Limb (tissue), 2 donors: ENCODE measurements around the gene FRMD8.
A peak's percentile ranks its signal among the peaks of the same experiment; 100 is the strongest.

Experiments
- DNase-seq, 2 donors: peaks; one replicate each; pipeline ENCODE4 v3.0.0-alpha.2; 2016; ENCODE audit errors: extremely low spot score in 2 of 2

The FRMD8 gene

DNA sequence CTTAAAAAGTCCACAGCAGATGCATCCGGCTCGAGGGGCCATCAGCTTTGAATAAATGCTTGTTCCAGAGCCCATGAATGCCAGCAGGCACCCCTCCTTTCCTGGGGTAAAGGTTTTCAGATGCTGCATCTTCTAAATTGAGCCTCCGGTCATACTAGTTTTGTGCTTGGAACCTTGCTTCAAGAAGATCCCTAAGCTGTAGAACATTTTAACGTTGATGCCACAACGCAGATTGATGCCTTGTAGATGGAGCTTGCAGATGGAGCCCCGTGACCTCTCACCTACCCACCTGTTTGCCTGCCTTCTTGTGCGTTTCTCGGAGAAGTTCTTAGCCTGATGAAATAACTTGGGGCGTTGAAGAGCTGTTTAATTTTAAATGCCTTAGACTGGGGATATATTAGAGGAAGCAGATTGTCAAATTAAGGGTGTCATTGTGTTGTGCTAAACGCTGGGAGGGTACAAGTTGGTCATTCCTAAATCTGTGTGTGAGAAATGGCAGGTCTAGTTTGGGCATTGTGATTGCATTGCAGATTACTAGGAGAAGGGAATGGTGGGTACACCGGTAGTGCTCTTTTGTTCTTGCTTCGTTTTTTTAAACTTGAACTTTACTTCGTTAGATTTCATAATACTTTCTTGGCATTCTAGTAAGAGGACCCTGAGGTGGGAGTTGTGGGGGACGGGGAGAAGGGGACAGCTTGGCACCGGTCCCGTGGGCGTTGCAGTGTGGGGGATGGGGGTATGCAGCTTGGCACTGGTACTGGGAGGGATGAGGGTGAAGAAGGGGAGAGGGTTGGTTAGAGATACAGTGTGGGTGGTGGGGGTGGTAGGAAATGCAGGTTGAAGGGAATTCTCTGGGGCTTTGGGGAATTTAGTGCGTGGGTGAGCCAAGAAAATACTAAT lies 38.0 kb downstream of the FRMD8 start:
- peak in 1 of 2 donors; percentile 62 for DNase-seq

DNA sequence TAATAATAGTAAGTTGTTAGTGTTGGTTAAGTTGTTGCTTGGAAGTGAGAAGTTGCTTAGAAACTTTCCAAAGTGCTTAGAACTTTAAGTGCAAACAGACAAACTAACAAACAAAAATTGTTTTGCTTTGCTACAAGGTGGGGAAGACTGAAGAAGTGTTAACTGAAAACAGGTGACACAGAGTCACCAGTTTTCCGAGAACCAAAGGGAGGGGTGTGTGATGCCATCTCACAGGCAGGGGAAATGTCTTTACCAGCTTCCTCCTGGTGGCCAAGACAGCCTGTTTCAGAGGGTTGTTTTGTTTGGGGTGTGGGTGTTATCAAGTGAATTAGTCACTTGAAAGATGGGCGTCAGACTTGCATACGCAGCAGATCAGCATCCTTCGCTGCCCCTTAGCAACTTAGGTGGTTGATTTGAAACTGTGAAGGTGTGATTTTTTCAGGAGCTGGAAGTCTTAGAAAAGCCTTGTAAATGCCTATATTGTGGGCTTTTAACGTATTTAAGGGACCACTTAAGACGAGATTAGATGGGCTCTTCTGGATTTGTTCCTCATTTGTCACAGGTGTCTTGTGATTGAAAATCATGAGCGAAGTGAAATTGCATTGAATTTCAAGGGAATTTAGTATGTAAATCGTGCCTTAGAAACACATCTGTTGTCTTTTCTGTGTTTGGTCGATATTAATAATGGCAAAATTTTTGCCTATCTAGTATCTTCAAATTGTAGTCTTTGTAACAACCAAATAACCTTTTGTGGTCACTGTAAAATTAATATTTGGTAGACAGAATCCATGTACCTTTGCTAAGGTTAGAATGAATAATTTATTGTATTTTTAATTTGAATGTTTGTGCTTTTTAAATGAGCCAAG lies 38.9 kb downstream of the FRMD8 start:
- peak in 1 of 2 donors; percentile 39 for DNase-seq

DNA sequence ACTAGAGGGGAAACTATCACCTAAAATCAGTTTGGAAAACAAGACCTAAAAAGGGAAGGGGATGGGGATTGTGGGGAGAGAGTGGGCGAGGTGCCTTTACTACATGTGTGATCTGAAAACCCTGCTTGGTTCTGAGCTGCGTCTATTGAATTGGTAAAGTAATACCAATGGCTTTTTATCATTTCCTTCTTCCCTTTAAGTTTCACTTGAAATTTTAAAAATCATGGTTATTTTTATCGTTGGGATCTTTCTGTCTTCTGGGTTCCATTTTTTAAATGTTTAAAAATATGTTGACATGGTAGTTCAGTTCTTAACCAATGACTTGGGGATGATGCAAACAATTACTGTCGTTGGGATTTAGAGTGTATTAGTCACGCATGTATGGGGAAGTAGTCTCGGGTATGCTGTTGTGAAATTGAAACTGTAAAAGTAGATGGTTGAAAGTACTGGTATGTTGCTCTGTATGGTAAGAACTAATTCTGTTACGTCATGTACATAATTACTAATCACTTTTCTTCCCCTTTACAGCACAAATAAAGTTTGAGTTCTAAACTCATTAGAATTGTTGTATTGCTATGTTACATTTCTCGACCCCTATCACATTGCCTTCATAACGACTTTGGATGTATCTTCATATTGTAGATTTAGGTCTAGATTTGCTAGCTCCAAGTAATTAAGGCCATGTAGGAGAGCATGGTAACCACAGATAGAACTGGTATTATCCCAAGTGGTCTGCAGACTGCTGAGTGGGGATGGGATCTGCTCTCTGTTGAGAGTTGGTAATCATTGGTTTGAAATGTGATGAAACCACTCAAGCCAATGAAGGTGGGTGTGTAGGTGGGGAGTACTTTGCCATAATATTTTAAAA lies 39.8 kb downstream of the FRMD8 start:
- DNase-seq: no peak

DNA sequence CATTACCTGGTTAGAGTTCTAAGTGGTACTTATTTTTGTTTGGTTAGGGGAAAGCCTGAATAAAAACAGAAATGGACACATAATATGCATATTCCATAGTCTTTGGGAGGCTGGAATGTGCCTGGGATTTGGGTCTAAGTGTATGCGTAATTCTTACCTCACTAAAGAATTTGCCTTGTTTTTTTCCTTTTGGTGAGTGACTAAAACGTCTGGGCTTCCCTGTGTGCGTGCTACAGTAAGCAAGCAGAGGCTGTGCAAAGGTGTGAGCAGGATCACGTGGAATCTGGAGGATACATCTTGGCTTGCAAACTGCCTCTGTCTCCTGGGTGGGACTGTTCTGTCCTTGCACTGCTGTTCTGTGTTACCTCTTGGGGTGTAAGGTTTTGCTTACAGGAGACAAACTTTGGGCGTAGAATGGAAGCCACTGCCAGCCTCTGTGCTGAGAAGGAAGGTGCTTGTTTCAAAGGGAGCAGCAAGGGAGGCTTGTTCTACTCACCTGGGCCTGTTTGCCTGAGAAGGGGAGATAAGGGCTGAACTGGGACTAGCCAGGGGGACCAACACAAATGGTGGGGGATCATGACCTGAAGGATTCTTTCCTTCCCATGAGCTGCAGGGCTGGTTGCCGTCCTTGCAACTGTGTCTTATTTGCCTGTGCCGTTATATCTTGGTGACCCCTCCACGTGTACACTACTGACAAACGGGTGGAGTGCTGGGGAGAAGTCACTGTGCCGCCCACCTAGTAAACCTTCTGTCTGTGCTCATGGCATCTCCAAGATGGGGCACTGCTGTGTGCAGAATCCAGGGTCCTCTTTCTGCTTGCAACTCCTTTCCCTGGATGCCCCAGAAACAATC lies 40.6 kb downstream of the FRMD8 start:
- no peak for DNase-seq

DNA sequence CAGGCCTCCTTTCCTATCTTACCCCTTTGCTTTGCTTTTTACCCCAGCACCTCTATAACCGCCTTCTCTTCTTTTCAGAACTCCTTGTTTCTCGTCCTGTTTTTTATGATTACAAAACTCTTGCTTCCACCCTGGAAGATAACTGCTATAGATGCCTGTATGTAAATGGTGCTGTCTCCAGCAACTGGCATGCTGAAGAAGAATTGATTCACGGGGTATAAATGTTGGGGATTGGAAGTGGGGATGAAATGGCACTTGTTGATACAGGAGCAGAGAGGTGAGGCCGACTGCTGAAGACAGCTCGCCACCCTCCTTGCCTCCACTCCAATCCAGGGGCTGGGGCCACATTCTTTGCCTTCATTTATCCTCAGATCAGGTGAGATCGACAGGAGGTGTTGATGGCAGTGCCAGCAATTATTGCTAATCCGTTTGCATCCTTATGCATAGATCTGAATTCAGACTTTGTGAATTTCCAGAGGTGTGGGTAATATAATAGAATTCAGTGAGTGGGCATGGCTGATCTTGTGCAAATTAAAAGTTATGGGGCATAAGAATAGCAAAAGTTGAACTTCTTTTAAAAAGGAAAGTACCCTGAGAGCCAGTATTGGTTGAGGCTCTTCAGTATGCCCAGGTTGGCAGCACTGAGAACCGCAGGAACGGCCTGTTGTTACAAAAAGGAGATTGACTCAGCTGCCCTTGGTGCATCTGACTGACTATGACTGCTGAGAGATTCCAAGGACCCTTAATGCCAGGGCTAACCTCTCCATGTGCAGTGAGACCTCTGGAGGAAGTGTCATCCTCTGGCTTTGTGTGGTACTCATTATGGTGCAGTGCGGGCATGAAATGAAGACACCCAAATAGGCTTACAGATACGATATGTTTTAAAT lies 41.5 kb downstream of the FRMD8 start:
- no peak for DNase-seq

DNA sequence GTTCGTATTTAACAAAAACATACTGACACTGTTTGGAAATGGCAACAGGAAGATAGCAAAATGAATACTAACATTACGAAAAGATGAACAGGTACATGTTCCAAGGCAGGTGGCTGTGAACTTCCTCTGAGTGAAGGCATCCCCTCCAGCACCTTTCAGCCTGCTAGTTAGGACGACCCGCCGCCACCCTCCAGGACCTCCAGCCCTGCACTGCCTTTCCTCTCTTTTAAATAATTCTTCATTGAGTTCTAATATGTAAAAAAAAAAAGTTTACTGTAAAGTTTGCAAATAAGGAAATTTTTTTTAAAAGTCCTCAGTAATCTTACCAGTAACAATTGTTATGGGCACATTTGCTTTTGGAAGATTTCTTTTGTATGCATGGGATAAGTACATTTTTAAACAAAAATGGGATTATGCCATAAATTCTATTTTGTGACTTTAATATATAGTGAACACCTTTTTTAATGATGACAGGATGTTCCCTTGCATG lies 42.2 kb downstream of the FRMD8 start:
- no peak for DNase-seq

DNA sequence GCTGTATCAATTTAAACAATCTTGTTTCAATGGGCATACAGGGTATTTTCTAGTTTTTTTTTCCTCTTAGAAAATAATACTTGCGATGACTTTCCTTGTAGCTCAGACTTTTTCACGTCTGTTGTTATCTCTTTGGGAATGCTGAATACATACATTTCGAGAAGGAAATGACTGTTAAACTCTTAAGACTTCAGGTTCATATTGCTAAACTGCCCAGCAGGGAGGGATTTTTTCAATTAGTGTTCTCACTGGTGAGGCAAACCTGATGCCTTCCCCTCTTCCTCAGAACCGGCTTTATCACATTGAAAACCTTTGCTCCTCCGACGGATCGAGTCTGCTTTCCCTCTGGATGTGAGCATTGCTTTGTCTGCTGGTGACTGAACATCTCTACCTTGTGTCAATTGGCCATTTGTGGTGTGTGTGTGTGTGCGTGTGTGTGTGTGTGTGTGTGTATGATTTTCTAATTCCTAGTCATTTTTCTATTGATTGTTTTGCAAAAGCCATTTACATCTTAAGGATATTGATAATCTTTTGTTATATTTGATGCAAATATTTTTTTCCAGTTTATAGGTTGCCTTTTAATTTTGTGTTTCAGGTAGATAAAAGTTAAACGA lies 42.7 kb downstream of the FRMD8 start:
- DNase-seq: no peak

DNA sequence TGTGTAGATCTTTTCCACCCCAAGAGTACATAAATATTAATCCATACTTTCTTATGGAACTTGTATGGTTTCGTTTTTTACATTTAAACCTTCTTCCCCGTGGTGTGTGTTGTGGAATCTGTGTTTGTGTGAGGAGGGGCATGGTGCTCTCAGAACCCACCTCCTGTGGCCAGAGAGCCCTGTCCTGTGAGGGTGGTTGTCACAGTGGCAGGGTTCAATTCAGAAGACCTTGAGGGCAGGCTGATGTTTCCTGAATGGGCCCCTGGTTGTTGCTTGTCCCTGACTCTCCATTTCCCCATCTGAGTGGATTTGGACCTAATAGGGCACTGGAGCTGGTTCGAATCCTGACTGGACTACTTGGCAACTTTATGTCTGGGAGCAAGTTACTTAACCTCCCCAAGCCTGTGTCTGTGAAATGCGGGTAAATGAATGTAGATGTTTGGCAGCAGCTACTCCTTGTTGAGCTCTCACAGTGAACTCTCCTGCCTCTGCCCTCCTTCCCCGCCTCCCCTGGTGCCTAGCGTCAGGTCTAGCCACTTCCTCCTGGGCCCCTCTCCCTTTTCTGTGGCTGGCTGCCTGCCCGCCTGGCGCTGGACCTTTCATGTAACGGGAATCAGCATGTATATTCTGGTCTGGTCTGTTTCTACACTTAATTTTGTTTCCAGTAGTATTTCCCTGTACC lies 43.4 kb downstream of the FRMD8 start:
- DNase-seq: peak in 1 of 2 donors; percentile 78

DNA sequence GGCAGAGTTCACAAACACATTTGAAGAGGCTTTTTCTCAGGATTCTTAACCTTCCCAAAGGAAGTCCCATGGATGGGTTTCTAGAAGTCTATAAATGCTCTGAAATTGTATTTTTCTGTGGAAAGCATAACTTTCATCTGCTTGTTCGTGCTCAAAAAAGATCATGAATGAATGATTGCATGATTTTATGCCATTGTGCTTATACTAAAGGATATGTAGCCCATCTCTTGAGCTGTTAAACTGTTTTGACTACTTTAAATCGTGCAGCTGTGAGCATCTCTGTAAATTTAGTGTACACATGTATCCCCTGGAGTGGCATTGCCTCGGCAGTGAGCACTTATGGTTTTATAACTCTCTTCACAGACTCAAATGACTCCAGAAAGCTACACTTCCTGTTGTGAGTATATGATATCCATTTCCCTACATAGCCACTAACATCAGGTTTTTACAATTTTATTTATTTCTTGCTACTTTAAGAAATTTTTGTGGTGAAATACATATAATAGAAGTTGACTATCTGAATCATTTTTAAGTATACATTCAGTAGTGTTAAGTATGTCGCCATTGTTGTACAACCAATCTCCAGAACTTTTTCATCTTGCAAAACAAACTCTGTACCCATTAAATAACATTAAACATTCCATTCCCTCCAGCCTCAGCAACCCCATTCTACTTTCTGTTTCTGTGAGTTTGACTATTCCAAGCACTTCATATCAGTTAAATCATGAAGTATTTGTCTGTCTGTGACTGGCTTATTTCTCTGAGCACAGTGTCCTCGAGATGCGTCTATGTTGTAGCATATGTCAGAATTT lies 44.2 kb downstream of the FRMD8 start:
- no peak for DNase-seq

DNA sequence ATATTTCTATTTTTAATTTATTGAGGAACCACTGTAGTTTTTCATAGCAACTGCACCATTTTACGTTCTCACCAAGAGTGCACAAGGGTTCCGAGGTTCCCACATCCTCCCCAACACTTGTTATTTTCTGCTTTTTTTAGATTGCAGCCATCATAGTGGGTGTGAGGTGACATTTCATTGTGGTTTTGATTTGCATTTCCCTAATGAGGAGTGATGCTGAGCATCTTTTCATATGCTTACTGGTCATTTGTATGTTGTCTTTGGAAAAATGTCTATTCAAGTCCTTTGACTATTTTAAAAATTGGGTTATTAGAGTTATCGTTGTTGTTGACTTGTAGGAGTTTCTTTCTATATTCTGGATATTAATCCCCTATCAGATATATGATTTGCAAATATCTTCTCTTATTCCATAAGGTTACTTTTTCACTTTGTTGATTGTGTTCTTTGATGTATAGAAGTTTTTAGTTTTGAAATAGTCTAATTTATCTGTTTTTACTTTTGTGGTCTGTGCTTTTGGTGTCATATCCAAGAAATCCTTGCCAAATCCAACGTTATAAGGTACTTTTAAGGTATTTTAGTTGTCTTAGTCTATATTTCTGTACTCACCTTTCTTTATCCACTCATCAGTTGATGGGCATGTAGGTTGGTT lies 45.1 kb downstream of the FRMD8 start:
- no peak for DNase-seq

DNA sequence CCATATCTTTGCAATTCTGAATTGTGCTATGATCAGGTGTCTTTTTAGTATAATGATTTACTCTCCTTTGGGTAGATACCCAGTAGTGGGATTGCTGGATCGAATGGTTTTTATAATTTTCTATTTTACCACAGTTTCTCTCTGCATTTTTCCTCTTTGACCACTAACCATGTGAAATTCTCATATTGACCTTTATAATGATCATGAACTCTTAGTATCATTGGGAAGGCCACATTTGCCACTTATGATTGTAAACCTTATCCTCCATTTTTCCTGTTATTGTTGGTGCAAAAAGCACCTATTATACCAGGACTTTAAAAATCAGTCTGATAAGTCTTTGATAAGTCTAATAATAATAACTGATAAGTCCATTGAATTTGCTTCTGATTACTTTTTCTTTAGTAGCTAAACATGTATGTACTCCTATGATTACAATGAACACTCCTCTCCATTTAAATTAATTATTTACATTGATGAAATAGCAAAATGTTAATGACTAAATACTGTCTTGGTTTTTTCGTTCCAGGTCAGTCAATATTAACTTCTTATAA lies 45.7 kb downstream of the FRMD8 start:
- no peak for DNase-seq

DNA sequence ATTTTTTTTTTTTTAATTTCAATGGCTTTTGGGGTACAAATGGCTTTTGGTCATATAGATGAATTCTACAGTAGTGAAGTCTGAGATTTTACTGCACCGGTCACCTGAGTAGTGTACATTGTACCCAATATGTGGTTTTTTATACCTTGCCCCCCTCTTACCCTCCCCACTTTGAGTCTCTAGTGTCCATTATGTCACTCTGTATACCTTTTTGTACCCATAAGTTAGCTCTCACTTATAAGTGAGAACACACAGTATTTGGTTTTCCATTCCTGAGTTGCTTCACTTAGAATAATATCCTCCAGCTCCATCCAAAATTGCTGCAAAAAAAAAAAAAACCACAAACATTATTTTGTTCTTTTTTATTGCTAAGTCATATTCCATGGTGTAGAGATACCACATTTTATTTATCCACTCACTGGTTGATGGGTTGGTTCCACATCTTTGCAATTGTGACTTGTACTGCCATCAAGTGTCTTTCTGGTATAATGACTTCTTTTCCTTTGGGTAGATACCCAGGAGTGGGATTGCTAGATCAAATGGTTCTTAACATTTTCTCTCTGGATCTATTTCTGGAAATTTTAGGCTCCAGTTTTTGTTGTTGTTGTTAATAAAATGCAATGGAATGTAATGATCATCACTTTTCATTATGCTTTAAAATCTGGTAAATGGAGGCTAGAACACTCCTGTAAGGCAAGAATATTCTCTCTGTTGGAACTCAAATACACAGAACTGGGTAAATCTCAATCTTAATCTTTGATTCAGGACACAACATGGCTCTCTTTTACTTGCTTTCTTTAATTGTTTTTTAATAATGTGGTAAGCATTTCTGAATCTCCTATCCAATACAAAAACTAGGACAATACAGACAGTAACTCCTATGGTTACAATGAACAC lies 46.5 kb downstream of the FRMD8 start:
- DNase-seq: no peak

DNA sequence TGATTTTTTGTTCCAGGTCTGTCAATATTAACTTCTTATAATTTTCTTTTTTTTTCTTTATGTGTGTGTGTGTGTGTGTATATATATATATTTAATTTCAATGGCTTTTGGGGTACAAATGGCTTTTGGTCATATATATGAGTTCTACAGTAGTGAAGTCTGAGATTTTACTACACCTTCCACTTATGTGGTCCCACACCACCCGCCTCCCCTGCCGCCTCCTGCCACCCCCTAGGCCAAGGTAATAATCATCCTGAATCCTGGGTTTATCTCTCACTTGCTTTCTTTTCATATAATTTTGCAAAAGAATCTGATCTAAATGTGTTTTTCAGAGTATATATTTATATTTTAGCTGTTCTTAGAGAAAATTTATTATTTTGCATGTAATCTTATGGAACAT lies 47.2 kb downstream of the FRMD8 start:
- DNase-seq: no peak

DNA sequence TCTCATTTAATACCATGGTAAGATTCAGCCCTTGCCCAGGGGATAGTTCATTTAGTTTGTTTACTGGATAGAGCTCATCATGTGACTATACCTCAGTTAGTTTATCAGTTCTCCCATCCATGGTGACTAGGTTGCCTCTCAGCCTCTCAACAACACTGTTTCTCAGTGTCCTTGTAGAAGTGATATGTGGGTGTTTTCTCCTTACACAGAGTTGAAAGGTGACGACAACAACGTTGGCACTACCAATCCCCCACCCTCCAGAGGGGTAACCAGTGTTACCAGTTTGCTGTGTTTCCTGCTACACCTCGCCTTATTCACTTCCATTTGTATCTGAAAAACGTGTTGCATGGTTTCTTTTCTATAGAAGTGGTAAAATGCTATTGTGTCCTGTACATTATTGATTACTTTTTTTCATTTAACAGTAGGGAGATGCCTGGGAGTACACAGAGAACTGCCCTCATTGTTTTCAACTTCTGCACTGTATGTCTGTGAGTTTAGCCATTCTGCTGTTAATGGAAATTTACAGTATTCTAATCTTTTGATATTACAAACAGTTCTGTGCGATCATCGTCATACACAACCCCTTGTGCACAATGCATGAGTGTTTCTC lies 47.7 kb downstream of the FRMD8 start:
- DNase-seq: no peak
